Left lobe of liver (tissue), 2 donors: Measurements from ENCODE around the gene ZNF215. TPM values are rescaled to one million over a fixed set of nuclear protein-coding genes. Genes with fewer than 3 reads are reported as not detected.
"Not testable (repeated sequence)": the region's sequence is repeated elsewhere in the genome, so short reads cannot be mapped to it uniquely, and the experiment has no call there.

Experiments used
- ATAC-seq: fragments of 200-7000 bp; cut with Tn5 transposase; one replicate; pipeline ENCODE4 v1.9.1; 2020; ENCODE audit warnings: mild to moderate bottlenecking, moderate library complexity
- DNase-seq: peaks from one replicate; pipeline ENCODE4 v3.0.0-alpha.2; 2020; ENCODE audit warnings: low spot score
- total RNA-seq: library from RNA; stranded (reverse); gene quantifications from one replicate; pipeline ENCODE4 v1.2.1, GENCODE V29; 2021
- donor health status: DM: no; HTN: no; CAD: no; lungs with moderate emphysema.
- donor health status: DM: no; HTN: yes; CAD: no.

Gene ZNF215
- total RNA-seq, 1 donor from 2014 or later: 0.10 TPM

- ATAC-seq (no peak), DNase-seq (no peak)
Measured at GRCh38 chr11:6931146-6931713, 5.0 kb downstream of the ZNF215 start.

GRCh38 chr11:6932145-6932544 is 5.9 kb downstream of the ZNF215 start:
- no peak for DNase-seq
- no peak for ATAC-seq

- DNase-seq (no peak), ATAC-seq (no peak)
Measured at GRCh38 chr11:6941970-6942369, 15.7 kb downstream of the ZNF215 start.

- DNase-seq: no peak
- no peak for ATAC-seq
Measured at GRCh38 chr11:6943131-6943530, 16.9 kb downstream of the ZNF215 start.

DNA sequence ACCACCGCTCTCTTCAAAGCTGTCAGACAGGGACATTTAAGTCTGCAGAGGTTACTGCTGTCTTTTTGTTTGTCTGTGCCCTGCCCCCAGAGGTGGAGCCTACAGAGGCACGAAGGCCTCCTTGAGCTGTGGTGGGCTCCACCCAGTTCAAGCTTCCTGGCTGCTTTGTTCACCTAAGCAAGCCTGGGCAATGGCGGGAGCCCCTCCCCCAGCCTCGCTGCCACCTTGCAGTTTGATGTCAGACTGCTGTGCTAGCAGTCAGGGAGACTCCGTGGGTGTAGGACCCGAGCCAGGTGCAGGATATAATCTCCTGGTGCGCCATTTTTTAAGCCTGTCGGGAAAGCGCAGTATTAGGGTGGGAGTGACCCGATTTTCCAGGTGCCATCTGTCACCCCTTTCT is 28.0 kb downstream of the ZNF215 start:
- not testable (repeated sequence) for DNase-seq, ATAC-seq

GRCh38 chr11:6962141-6962540 is 35.9 kb downstream of the ZNF215 start:
- ATAC-seq: no peak
- no peak for DNase-seq

GRCh38 chr11:6962673-6963072 is 36.4 kb downstream of the ZNF215 start:
- no peak for ATAC-seq
- DNase-seq: no peak

- ATAC-seq: no peak
- no peak for DNase-seq
Measured at GRCh38 chr11:6968816-6969215, 42.6 kb downstream of the ZNF215 start.

DNA sequence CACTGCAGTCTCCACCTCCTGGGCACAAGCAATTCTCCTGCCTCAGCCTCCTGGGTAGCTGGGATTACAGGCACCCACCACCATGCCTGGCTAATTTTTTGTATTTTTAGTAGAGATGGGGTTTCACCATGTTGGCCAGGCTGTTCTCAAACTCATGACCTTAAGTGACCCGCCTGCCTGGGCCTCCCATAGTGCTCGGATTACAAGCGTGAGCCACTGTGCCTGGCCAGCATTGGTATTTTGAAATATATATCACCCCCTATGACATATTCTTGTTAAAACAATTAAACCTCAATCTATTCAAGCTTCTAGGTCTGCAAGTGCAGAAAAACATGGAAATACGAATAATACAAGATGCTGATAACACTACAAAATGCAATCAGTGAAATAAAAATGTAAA is 43.6 kb downstream of the ZNF215 start:
- DNase-seq, ATAC-seq: not testable (repeated sequence)

GRCh38 chr11:6979365-6979764 is 53.1 kb downstream of the ZNF215 start:
- ATAC-seq (no peak), DNase-seq (no peak)

DNA sequence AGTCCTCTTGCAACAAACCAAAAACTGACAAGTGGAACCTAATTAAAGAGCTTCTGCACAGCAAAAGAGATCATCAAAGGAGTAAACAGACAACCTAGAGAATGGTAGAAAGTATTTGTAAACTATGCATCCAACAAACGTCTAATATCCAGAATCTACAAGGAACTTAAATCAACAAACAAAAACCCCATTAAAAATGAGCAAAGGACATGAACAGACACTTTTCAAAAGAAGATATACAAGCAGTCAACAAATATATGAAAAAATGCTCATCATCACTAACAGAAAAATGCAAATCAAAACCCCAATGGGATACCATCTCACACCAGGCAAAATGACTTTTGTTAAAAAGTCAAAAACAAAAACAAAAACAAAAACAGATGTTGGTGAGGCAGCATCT is 60.3 kb downstream of the ZNF215 start:
- ATAC-seq: no peak
- DNase-seq: no peak

DNA sequence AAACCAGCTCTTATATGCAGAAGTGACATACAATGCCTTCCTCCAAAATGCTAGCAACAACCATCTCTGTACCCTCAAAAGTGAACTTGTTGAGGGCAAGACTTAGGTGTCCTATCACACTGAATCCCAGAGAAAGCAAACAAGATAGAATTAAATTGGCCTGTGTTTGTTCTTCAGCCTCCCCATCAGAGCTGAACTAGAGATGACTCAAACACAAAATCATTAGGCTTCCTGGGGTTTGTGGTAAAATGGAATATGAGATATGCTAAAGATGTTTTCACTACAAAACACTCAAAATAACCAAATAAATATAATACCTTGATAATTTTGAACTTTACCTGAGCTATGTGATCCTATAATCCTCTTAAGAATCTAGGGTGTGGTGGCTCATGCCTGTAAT is 62.3 kb downstream of the ZNF215 start:
- DNase-seq (no peak), ATAC-seq (no peak)

- ATAC-seq (no peak), DNase-seq (no peak)
Measured at GRCh38 chr11:6991227-6991626, 65.0 kb downstream of the ZNF215 start.

DNA sequence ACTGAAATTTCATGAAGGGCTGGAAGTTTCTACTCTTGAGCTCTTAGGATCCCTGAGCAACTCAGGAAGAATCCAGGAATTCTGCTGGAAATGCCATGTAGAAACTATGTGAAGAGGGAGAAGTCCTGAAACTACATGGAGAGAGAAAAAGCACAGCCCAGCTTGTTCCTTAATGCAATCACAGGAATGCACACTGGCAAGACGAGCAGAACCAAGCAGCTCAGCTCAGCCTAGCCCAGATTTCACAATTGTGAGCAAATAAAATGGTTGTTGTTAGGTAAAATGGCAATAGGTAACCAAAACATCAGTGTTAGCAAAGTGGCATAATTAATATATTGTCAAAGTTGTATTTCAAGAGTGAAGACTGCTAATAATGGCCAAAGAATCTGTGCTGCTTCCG is 65.8 kb downstream of the ZNF215 start:
- no peak for DNase-seq
- peak; percentile 39 for ATAC-seq

GRCh38 chr11:6992457-6993417 is 66.5 kb downstream of the ZNF215 start:
- ATAC-seq (no peak), DNase-seq (no peak)

DNA sequence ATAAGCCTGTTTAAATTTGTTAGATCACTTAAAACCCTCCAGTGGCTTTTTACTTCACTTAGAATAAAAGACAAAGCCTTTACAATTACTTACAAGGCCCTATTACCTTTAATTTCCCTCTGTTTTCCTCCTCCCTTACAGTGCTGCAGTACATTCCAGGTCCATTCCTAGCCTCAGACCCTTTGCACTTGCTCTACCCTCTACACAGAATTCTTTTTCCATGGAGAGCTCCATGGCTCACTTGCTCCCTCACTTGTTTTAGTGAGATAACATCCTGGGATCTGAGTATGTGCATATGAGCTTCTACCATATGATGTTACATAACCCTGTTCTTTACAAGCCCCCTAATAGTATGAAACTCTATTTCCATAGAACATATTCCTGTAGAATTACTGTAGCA is 69.5 kb downstream of the ZNF215 start:
- ATAC-seq (no peak), DNase-seq (no peak)

DNA sequence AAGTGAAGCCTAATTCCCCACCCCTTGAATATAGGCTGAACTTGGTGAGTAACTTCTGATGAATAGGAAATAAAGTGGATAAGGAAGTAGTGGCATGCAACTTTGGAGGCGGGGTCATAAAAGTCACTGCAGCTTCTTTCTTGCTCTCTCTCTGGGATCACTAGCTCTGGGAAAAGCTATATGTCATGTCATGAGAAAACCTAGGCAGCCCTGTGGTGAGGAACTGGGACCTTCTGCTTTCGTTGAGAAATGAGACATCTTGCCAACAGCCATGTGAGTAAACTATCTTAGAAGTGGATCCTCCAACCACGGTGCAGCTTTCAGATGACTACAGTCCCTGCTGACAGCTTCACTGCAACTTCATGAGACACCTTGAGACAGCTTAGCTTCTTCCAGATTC is 78.3 kb downstream of the ZNF215 start:
- ATAC-seq (no peak), DNase-seq (no peak)

Other genes with a start within 250 kb of the ZNF215 start
- gene MRPL17, start 243.1 kb upstream of the ZNF215 start, total RNA-seq: 13.5 TPM
- gene OR2AG2, start 154.4 kb upstream of the ZNF215 start, total RNA-seq: not detected
- not detected for gene OR2AG1, start 143.4 kb upstream of the ZNF215 start, total RNA-seq
- not detected for gene OR6A2, start 126.7 kb upstream of the ZNF215 start, total RNA-seq
- gene OR10A5, start 80.7 kb upstream of the ZNF215 start, total RNA-seq: not detected
- gene OR10A2, start 63.4 kb upstream of the ZNF215 start, total RNA-seq: not detected
- gene OR10A4, start 49.8 kb upstream of the ZNF215 start, total RNA-seq: not detected
- gene OR2D2, start 33.9 kb upstream of the ZNF215 start, total RNA-seq: not detected
- not detected for gene OR2D3, start 5.4 kb upstream of the ZNF215 start, total RNA-seq
- 1.8 TPM for gene ZNF214, start 93.9 kb downstream of the ZNF215 start, total RNA-seq
- 0.10 TPM for gene NLRP14, start 94.1 kb downstream of the ZNF215 start, total RNA-seq
- not detected for gene RBMXL2, start 162.6 kb downstream of the ZNF215 start, total RNA-seq